Activated B cell treated with CpG ODN at 0.5 μM for 24 hours (primary cell): ENCODE measurements around the gene SYT5. TPM values are rescaled to one million over a fixed set of nuclear protein-coding genes. Genes with fewer than 3 reads are reported as not detected.

Experiments
- ATAC-seq: fragments of 200-7000 bp; cut with Tn5 transposase; one replicate; pipeline ENCODE4 v1.10.0; 2021; ENCODE audit warnings: low read depth, mild to moderate bottlenecking, moderate library complexity
- CTCF ChIA-PET: fragments of 350-600 bp; sonication (Branson Sonifier 250); formaldehyde crosslinking; loops from one replicate; lab custom pipeline; 2021; ENCODE audit warnings: antibody characterized with exemption; lab: Charles Lee
- POLR2A ChIA-PET: fragments of 350-600 bp; sonication (Branson Sonifier 250); formaldehyde crosslinking; loops from one replicate; lab custom pipeline; 2021; ENCODE audit warnings: antibody characterized with exemption; lab: Charles Lee
- DNase-seq: peaks from one replicate; pipeline ENCODE4 v3.0.0; 2022
- H3K27ac Mint-ChIP-seq: one replicate; pipeline ENCODE4 v1.8.0; 2020; ENCODE audit warnings: mixed read lengths
- H3K27me3 Mint-ChIP-seq: one replicate; pipeline ENCODE4 v1.8.0; 2021; ENCODE audit warnings: mixed read lengths
- H3K36me3 Mint-ChIP-seq: one replicate; pipeline ENCODE4 v1.8.0; 2021; ENCODE audit warnings: low read depth, mixed read lengths
- H3K4me1 Mint-ChIP-seq: one replicate; pipeline ENCODE4 v1.8.0; 2021; ENCODE audit warnings: mixed read lengths
- H3K4me3 Mint-ChIP-seq: one replicate; pipeline ENCODE4 v1.8.0; 2020; ENCODE audit warnings: mild to moderate bottlenecking, mixed read lengths
- H3K9me3 Mint-ChIP-seq: one replicate; pipeline ENCODE4 v1.8.0; 2020; ENCODE audit warnings: mixed read lengths
- CTCF ChIP-seq: fragments of 200-600 bp; IDR thresholded peaks from one replicate; pipeline ENCODE4 v1.8.0; 2022; ENCODE audit warnings: antibody characterized with exemption, mild to moderate bottlenecking
- intact Hi-C: fragments of 100-400 bp; cut with micrococcal nuclease; formaldehyde crosslinking; loops from one replicate; pipeline ENCODE4 v1.15.1; 2024
- total RNA-seq: library from RNA; stranded (reverse); gene quantifications from 2 replicates; pipeline ENCODE4 v1.2.3, GENCODE V29; 2022

Gene SYT5
- total RNA-seq, 1 donor from 2014 or later, result not detected

DNA sequence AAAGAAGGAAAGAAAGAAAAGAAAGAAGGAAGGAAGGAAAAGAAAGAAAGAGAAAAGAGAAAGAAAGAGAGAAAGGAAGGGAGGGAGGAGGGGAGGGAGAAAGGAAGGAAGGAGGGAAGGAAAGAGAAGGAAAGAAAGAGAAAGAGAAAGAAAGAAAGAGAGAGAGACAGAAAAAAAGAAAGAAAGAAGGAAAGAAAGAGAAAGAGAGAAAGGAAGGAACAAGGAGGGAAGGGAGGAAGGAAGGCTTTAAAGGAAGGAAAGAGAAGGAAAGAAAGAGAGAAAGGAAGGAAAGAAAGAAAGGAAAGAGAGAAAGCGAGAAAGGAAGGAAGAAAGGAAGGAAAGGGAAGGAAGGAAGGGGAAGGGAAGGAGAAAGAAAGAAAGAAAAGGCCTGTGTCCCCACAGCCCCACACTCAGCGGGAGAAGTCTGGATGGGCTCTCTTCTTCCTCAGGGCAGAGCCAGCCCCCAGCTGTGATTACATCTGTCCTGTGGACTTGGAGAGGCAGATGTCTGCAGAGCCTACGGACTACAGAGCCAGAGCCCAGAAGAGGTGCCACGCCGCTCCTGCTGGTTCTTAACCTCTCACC lies 19.6 kb upstream of the SYT5 start:
- Mint-ChIP-seq H3K9me3 (no peaks in the 10 kb centered on the region), H3K27ac (no peak overlapping the region), H3K27me3 (peaks cover 35% of the 10 kb centered on the region), H3K4me3 (no peak overlapping the region), H3K36me3 (no peaks in the 10 kb centered on the region), H3K4me1 (no peaks in the 10 kb centered on the region)
- no peak for TF ChIP-seq CTCF
- ATAC-seq (no peak), DNase-seq (no peak)
- ChIA-PET CTCF (no interaction called here), POLR2A (no interaction called here)
- intact Hi-C loops, result loop anchor here (5.0 kb wide), 1 partner anchor 218 kb away; no protein-coding TSS in a partner anchor

GRCh38 chr19:55198651-55199050 lies 18.6 kb upstream of the SYT5 start:
- Mint-ChIP-seq H3K4me1 (no peaks in the 10 kb centered on the region), H3K4me3 (no peak overlapping the region), H3K27me3 (peaks cover 29% of the 10 kb centered on the region), H3K27ac (no peak overlapping the region), H3K9me3 (no peaks in the 10 kb centered on the region), H3K36me3 (no peaks in the 10 kb centered on the region)
- POLR2A ChIA-PET, result no interaction called here
- intact Hi-C loops, result no loop called here
- no peak for ATAC-seq
- DNase-seq, result no peak
- CTCF ChIA-PET, result no interaction called here
- no peak for TF ChIP-seq CTCF

- no peaks in the 10 kb centered on the region for H3K4me1 Mint-ChIP-seq
- peaks cover 27% of the 10 kb centered on the region for H3K27me3 Mint-ChIP-seq
- POLR2A ChIA-PET, result no interaction called here
- no peak for ATAC-seq
- no peak overlapping the region for H3K27ac Mint-ChIP-seq
- TF ChIP-seq CTCF, result no peak
- H3K9me3 Mint-ChIP-seq, result no peaks in the 10 kb centered on the region
- CTCF ChIA-PET, result no interaction called here
- no peak for DNase-seq
- intact Hi-C loops, result no loop called here
- H3K36me3 Mint-ChIP-seq, result no peaks in the 10 kb centered on the region
- H3K4me3 Mint-ChIP-seq, result no peak overlapping the region
Observed at GRCh38 chr19:55197528-55197927, 17.4 kb upstream of the SYT5 start.

GRCh38 chr19:55196803-55197202 lies 16.7 kb upstream of the SYT5 start:
- Mint-ChIP-seq H3K27me3 (peaks cover 25% of the 10 kb centered on the region), H3K4me1 (no peaks in the 10 kb centered on the region), H3K36me3 (no peaks in the 10 kb centered on the region), H3K4me3 (no peak overlapping the region), H3K9me3 (no peaks in the 10 kb centered on the region), H3K27ac (no peak overlapping the region)
- TF ChIP-seq CTCF, result no peak
- POLR2A ChIA-PET, result no interaction called here
- CTCF ChIA-PET, result no interaction called here
- intact Hi-C loops, result no loop called here
- DNase-seq, result no peak
- ATAC-seq, result no peak

DNA sequence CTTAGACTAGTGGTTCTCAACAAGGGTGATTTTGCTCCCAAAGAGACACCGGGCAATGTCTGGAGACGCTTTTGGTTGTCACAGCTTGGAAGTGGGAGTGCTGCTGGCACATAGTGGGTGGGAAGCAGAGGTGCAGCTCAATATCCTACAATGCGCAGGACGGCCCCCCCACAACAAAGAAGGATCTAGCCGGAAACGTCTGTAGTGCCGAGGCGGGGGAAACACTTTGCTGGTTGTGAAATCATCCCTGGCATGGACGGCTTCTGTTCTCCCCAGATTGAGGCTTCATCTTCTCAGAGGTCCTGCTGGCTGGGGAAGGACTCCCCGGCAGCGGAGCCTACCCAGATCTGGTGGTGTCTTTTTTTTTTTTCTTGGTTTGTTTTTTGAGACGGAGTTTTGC lies 13.4 kb upstream of the SYT5 start:
- Mint-ChIP-seq H3K27me3 (peaks cover 12% of the 10 kb centered on the region), H3K4me3 (no peak overlapping the region), H3K36me3 (no peaks in the 10 kb centered on the region), H3K9me3 (no peaks in the 10 kb centered on the region), H3K27ac (no peak overlapping the region), H3K4me1 (peaks cover 3% of the 10 kb centered on the region)
- no peak for DNase-seq
- ChIA-PET POLR2A (interaction anchor here (0.6 kb wide), 1 partner anchor 204 kb away, joined by 3 read pairs; no protein-coding TSS in a partner anchor), CTCF (no interaction called here)
- intact Hi-C loops, result no loop called here
- ATAC-seq, result no peak
- no peak for TF ChIP-seq CTCF
